Measurements from ENCODE around the gene ABCB9. TPM values are rescaled to one million over a fixed set of nuclear protein-coding genes. Genes with fewer than 3 reads are reported as not detected.

Gene ABCB9
- total RNA-seq, 1 donor from 2014 or later, result 19.6 TPM

DNA sequence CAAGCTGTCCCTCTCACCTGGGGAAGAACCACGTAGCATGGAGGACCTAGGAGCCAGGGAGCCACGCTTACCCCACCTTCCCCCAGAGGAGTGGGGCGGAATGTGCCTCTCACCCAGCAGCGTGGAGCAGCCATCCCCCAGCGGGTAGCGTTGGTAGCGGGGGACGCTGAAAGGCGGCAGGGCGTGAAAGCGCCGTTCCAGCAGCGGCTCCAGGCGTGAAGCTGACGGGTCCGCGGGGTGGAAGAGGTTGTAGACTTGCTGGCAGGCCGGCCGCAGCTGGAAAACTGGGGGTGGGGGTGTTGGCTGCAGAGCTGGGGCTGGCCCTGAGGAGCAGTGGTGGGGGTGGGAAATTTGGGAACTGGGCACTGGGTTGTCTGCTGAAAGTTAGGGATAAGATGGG, 26.1 kb upstream of the ABCB9 start:
- no peaks in the 10 kb centered on the region for H3K9me3 ChIP-seq
- TF ChIP-seq, protein P1, sequence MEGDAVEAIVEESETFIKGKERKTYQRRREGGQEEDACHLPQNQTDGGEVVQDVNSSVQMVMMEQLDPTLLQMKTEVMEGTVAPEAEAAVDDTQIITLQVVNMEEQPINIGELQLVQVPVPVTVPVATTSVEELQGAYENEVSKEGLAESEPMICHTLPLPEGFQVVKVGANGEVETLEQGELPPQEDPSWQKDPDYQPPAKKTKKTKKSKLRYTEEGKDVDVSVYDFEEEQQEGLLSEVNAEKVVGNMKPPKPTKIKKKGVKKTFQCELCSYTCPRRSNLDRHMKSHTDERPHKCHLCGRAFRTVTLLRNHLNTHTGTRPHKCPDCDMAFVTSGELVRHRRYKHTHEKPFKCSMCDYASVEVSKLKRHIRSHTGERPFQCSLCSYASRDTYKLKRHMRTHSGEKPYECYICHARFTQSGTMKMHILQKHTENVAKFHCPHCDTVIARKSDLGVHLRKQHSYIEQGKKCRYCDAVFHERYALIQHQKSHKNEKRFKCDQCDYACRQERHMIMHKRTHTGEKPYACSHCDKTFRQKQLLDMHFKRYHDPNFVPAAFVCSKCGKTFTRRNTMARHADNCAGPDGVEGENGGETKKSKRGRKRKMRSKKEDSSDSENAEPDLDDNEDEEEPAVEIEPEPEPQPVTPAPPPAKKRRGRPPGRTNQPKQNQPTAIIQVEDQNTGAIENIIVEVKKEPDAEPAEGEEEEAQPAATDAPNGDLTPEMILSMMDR (IDR thresholded peaks at IDR 0.05), result no peak
- H3K27ac ChIP-seq, result no peak overlapping the region
- H3K27me3 ChIP-seq, result no peaks in the 10 kb centered on the region
- H3K4me3 ChIP-seq, result no peak overlapping the region
- DNase-seq (ENCODE audit: low spot score in 2 of 2), result no peak
- no peaks in the 10 kb centered on the region for H3K4me1 ChIP-seq
- intact Hi-C loops (cut with DNase I), result no loop called here
- H3K36me3 ChIP-seq, result peaks cover 16 to 19% of the 10 kb centered on the region in 2 donors

DNA sequence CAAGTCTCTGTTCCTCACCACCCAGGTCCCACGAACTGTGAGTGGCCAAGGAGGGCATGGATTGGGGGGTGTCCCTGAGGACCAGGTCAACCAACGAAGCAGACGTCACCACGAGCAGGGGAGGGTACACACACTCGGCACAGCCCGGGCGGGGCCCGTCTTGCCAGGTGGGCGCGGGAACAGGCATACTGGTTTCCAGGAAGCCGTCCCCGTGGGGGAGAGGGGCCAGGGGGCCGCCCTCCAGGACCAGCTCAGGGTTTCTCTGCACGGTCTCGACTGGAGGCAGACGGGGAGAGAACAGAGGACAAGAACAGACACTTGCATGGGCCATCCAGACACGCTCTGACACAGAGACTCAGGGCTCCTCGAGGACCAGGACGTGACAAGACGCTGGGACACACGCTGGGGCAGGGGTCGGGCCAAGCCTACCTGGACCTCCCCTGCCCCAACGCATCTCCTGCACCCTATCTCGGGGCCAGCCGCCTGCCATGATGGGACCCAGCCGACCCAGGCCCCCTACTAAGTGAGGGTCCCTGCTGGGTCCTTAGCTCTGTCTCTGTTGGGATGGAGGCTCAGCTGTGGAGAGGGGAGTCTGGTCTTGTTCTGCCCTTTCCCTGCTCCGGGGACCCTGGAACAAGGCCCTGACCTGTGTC, 25.5 kb upstream of the ABCB9 start:
- H3K27me3 ChIP-seq, result no peaks in the 10 kb centered on the region
- H3K36me3 ChIP-seq, result peaks cover 18 to 19% of the 10 kb centered on the region in 2 donors
- TF ChIP-seq, protein P1 (IDR thresholded peaks at IDR 0.05), result no peak
- no peak for DNase-seq (ENCODE audit: low spot score in 2 of 2)
- no peak overlapping the region for H3K4me3 ChIP-seq
- no peaks in the 10 kb centered on the region for H3K9me3 ChIP-seq
- intact Hi-C loops (cut with DNase I), result no loop called here
- no peak overlapping the region for H3K27ac ChIP-seq
- no peaks in the 10 kb centered on the region for H3K4me1 ChIP-seq

DNA sequence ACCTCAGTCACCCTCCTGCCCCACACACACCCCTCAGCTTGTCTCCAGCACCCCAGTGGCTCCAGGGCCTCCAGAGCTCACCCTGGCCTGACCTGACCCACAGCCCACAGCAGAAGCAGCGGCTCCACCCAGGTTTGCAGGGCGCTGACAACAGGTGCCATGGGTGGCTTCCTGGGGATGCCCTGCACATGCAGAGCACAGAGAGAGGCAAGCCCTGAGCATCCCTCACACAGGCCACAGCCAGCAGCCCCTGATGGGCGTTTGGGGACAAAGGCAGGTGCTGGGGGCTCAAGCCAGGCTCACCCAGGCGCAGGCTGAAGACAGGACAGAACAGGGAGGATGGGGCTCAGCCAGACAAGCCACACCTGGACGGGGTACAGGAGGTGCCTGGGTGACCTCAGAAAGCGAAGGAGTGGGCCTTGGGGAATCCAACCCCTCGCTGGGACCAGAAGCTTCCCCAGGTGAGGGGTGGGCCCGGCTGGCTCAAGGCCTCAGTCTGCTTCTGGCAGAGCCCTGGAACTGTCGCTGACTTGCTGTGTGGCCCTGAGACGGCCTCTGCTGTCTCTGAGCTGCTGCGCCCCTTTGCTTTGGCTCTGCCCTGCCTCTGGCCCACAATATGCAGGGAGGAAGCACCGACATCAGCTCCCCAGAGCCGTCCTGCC, 24.8 kb upstream of the ABCB9 start:
- Histone ChIP-seq H3K27ac (no peak overlapping the region), H3K36me3 (peaks cover 20 to 25% of the 10 kb centered on the region in 2 donors), H3K9me3 (no peaks in the 10 kb centered on the region), H3K27me3 (no peaks in the 10 kb centered on the region), H3K4me1 (no peaks in the 10 kb centered on the region), H3K4me3 (no peak overlapping the region)
- no peak for DNase-seq (ENCODE audit: low spot score in 2 of 2)
- TF ChIP-seq, protein P1 (IDR thresholded peaks at IDR 0.05), result no peak
- intact Hi-C loops (cut with DNase I), result no loop called here

DNA sequence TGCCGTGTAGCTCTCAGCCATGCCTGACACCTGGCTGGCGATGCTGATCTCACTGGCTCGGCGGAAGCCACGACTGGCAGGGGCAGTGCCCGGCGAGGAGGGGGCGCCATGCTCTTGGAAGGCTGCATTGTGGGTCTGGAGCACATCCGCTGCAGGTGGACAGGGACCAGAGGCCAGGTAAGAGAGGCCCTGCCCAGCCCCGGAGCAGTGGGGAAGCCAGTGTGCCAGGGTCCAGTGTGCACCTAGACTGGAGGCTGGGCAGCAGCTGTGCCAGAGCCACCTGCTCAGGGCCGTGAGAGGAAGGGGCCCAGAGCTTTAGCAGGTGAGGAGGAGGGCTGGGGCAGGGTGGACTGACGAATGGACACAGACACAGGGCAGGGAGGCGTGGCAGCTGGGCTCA, 24.3 kb upstream of the ABCB9 start:
- H3K27me3 ChIP-seq, result no peaks in the 10 kb centered on the region
- no peak overlapping the region for H3K27ac ChIP-seq
- H3K9me3 ChIP-seq, result no peaks in the 10 kb centered on the region
- H3K4me3 ChIP-seq, result no peak overlapping the region
- H3K4me1 ChIP-seq, result no peaks in the 10 kb centered on the region
- DNase-seq (ENCODE audit: low spot score in 2 of 2), result no peak
- intact Hi-C loops (cut with DNase I), result no loop called here
- TF ChIP-seq, protein P1 (IDR thresholded peaks at IDR 0.05), result no peak
- H3K36me3 ChIP-seq, result peaks cover 24 to 28% of the 10 kb centered on the region in 2 donors

DNA sequence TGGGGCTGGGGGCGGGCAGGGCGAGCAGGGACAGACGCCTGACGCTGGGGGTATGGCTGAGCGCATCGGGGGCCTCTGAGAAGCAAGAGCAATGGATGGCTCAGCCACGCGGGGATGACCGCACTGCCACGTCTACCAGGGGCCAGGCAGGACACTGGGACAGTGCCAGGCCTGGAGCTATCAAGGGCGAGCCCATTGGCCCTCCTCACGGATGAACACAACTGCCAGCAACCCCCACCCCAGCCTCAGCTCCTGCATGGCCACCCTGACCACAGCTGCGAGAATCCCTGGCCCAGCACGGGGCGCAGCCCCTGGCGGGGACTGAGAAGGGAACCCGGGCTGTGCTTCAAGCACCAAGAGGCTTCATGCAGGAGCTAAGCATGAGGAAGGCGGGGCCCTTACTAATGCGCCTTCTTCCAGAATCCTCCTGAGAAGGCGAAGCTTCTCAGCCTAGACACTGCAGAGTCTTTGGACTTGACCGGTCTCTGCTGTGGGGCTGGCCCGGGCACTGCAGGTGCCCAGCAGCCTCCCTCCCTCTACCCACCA, 23.7 kb upstream of the ABCB9 start:
- peaks cover 0 to 5% of the 10 kb centered on the region in 2 donors for H3K4me1 ChIP-seq
- no peak for DNase-seq (ENCODE audit: low spot score in 2 of 2)
- peaks cover 24 to 28% of the 10 kb centered on the region in 2 donors for H3K36me3 ChIP-seq
- no peak overlapping the region for H3K27ac ChIP-seq
- intact Hi-C loops (cut with DNase I), result no loop called here
- H3K4me3 ChIP-seq, result no peak overlapping the region
- TF ChIP-seq, protein P1 (IDR thresholded peaks at IDR 0.05), result no peak
- no peaks in the 10 kb centered on the region for H3K9me3 ChIP-seq
- no peaks in the 10 kb centered on the region for H3K27me3 ChIP-seq
